ENCODE data around the gene FUT3. TPM values are rescaled to one million over a fixed set of nuclear protein-coding genes. Genes with fewer than 3 reads are reported as not detected.
"Not testable (repeated sequence)": the region's sequence is repeated elsewhere in the genome, so short reads cannot be mapped to it uniquely, and the experiment has no call there.

The FUT3 gene
- total RNA-seq = not detected in 2 replicates

GRCh38 chr19:5851302-5851701 lies at the start of gene FUT3:
Gene FUT3, minus strand, starts transcription at chr19:5851449.
- no peak for DNase-seq (ENCODE audit: extremely low read depth, low read depth, low spot score)

- DNase-seq (ENCODE audit: extremely low read depth, low read depth, low spot score) = no peak
Measured at GRCh38 chr19:5900976-5901375, 49.7 kb upstream of the FUT3 start.

DNA sequence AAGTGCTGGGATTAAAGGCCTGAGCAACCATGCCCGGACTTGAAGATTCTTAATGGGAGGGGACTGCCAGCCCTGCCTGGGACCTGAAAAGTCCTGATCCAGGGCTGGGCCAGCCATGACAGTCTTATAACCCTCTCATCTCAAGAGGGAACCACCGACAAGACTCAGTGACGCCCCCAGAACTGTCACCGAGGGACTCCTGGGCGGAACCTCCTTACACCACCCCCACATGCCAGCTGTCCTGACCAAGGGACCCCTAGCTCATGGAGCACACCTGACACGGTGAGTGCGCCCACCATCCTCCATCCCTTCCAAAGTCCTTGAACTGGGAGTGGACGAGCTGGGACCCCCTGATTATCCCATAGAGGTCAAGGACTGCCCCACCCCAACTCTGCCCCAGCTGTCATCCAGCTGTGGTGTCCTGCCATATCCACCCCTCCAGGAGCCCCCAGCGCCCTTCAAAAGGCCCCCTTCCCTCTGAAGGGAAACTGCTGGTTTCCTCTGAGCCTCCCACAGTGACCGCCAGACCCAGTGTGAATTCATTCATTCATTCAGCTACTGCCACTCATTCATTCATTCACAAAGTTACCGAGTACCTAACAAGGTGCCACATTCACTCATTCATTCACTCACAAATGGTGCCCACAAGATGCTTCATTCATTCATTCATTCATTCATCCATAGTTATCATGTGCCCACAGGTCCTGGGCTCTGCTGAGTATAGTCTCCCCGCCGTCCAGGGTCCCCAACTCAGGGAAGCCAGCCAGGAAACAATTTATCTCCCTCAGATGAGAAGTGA lies 48.7 kb upstream of the FUT3 start:
- DNase-seq (ENCODE audit: extremely low read depth, low read depth, low spot score) = no peak

- no peak for DNase-seq (ENCODE audit: extremely low read depth, low read depth, low spot score)
Measured at GRCh38 chr19:5897189-5897969, 46.1 kb upstream of the FUT3 start.

- no peak for DNase-seq (ENCODE audit: extremely low read depth, low read depth, low spot score)
Measured at GRCh38 chr19:5896365-5897076, 45.3 kb upstream of the FUT3 start.

DNA sequence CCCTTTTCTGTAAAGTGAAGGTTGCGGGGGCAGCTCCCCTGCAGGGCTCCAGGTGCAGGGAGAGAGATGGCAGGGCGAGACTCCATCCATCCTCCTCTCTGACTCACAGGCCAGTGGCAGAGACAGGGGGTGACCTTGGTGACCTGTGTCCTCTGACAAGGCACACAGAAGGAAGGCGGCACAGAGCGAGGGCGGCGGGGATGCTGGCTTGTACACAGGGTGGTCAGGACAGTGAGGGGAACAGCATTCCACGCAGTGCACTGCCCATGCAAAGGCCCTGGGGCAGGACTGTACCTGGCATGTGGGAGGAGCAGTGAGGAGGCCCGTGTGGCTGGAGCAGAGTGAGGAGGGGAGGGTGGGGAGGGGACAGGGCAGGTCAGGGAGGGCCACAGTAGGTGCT lies 44.6 kb upstream of the FUT3 start:
- DNase-seq (ENCODE audit: extremely low read depth, low read depth, low spot score) = no peak

GRCh38 chr19:5895409-5895808 lies 44.2 kb upstream of the FUT3 start:
- DNase-seq (ENCODE audit: extremely low read depth, low read depth, low spot score) = no peak

GRCh38 chr19:5894704-5895349 lies 43.6 kb upstream of the FUT3 start:
- no peak for DNase-seq (ENCODE audit: extremely low read depth, low read depth, low spot score)

GRCh38 chr19:5893907-5894703 lies 42.9 kb upstream of the FUT3 start:
- DNase-seq (ENCODE audit: extremely low read depth, low read depth, low spot score) = no peak

GRCh38 chr19:5893296-5893903 lies 42.2 kb upstream of the FUT3 start:
- DNase-seq (ENCODE audit: extremely low read depth, low read depth, low spot score) = no peak

DNA sequence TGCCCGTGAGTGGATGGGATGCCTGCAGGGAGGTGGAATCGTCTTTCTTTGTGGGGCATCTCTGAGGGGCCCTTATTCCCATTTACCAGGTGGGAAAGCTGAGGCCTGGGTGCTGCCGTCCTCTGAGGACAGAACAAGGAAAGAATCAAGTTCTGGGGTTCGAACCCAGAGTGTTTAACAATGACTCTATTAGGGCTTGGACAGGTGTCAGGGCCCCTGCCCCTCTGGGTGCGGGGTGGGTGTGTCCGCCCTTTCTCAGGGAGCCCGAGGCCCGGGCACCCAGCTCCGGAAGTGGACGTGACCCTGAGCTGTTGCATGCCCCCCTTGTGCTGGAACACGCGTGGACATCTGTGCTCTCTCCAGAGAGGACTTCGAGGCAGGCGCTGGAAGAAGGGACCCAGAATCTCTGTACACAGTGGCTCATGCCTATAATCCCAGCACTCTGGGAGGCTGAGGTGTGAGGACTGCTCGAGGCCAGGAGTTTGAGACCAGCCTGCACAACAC lies 41.6 kb upstream of the FUT3 start:
- DNase-seq (ENCODE audit: extremely low read depth, low read depth, low spot score) = no peak

GRCh38 chr19:5891938-5892771 lies 40.9 kb upstream of the FUT3 start:
- no peak for DNase-seq (ENCODE audit: extremely low read depth, low read depth, low spot score)

GRCh38 chr19:5891572-5891937 lies 40.3 kb upstream of the FUT3 start:
- no peak for DNase-seq (ENCODE audit: extremely low read depth, low read depth, low spot score)

DNA sequence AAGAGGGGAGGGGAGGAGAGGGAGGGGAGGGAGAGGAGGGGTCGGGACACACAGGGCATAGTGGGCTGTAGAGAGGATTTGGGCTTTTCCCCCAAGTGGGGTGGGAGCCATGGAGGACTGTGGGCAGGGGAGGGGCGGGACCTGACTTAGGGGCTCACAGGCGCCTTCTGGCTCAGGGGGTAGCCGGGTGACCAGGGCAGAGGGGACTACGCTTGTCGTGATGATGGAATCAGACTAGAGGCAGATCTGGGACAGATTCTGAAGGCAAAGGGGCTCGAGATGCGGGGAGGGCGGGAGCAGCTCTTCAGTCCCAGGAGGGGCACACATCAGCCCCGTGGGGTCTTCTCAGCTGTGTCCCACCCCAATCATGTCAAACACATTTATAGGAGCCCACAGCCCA lies 38.9 kb upstream of the FUT3 start:
- no peak for DNase-seq (ENCODE audit: extremely low read depth, low read depth, low spot score)

GRCh38 chr19:5889288-5889971 lies 38.2 kb upstream of the FUT3 start:
- no peak for DNase-seq (ENCODE audit: extremely low read depth, low read depth, low spot score)

- DNase-seq (ENCODE audit: extremely low read depth, low read depth, low spot score) = not testable (repeated sequence)
Measured at GRCh38 chr19:5884065-5884811, 33.0 kb upstream of the FUT3 start.

- not testable (repeated sequence) for DNase-seq (ENCODE audit: extremely low read depth, low read depth, low spot score)
Measured at GRCh38 chr19:5883157-5883873, 32.1 kb upstream of the FUT3 start.
